Parathyroid adenoma (tissue), 2 donors: ENCODE results near the gene SSMEM1.

Experiments
- H2AFZ ChIP-seq: fragments of 300-600 bp; sonication (generic); one replicate; pipeline ENCODE4 v1.7.0; 2017; ENCODE audit warnings: antibody characterized with exemption, mild to moderate bottlenecking
- H3K27ac ChIP-seq: fragments of 300-600 bp; sonication (generic); one replicate; pipeline ENCODE4 v1.7.0; 2017
- H3K27me3 ChIP-seq: fragments of 300-600 bp; sonication (generic); one replicate; pipeline ENCODE4 v1.7.0; 2017; ENCODE audit warnings: low read length; ENCODE audit not compliant: control insufficient read depth, insufficient read depth
- H3K36me3 ChIP-seq: fragments of 300-600 bp; sonication (generic); one replicate; pipeline ENCODE4 v1.7.0; 2017; ENCODE audit warnings: low read length; ENCODE audit not compliant: control insufficient read depth, insufficient read depth
- H3K4me1 ChIP-seq: fragments of 300-600 bp; sonication (generic); one replicate; pipeline ENCODE4 v1.7.0; 2017; ENCODE audit warnings: control low read depth
- H3K4me2 ChIP-seq: fragments of 300-600 bp; sonication (generic); one replicate; pipeline ENCODE4 v1.7.0; 2017; ENCODE audit warnings: low read length
- H3K4me3 ChIP-seq: fragments of 300-600 bp; sonication (generic); one replicate; pipeline ENCODE4 v1.7.0; 2017; ENCODE audit warnings: low read depth, low read length
- H3K79me2 ChIP-seq: fragments of 300-600 bp; sonication (generic); one replicate; pipeline ENCODE4 v1.7.0; 2017; ENCODE audit warnings: control low read depth
- H3K9ac ChIP-seq: fragments of 300-600 bp; sonication (generic); one replicate; pipeline ENCODE4 v1.7.0; 2017; ENCODE audit warnings: mild to moderate bottlenecking
- H3K9me3 ChIP-seq: fragments of 300-600 bp; sonication (generic); one replicate; pipeline ENCODE4 v1.7.0; 2017; ENCODE audit warnings: low read length; ENCODE audit not compliant: control insufficient read depth
- CTCF ChIP-seq: fragments of 300-600 bp; sonication (generic); IDR thresholded peaks from one replicate; pipeline ENCODE4 v1.7.0; 2017; ENCODE audit warnings: antibody characterized with exemption, mild to moderate bottlenecking
- donor health status: primary hyperparathyroidism.

The SSMEM1 gene

DNA sequence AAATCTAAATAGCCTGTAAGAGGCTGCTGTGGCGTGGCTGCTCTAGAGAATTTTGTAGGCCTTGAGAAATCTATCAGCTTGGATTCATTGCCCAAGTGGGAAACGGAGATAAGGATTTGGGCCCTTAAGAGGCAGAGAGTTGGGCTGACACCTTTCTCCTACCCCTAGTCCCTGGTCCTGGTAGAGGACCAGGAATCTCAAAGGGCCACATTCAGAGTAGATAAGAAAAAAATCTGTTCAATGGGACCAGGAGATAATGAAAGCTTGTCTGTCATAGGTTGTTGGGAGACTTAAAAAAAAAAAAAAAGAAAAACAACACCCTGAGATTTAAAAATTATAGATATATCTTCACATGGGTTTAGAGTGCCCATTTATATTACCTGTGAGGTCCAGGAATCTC, 20.3 kb upstream of the SSMEM1 start:
- H3K4me3 ChIP-seq, result no peak overlapping the region
- H2AFZ ChIP-seq, result no peak overlapping the region
- no peak overlapping the region for H3K9ac ChIP-seq
- H3K4me1 ChIP-seq, result no peaks in the 10 kb centered on the region
- H3K9me3 ChIP-seq, result no peaks in the 10 kb centered on the region
- no peaks in the 10 kb centered on the region for H3K27me3 ChIP-seq
- H3K4me2 ChIP-seq, result no peak overlapping the region
- no peaks in the 10 kb centered on the region for H3K36me3 ChIP-seq
- H3K79me2 ChIP-seq, result peaks cover 2% of the 10 kb centered on the region
- H3K27ac ChIP-seq, result no peak overlapping the region
- no peak for TF ChIP-seq CTCF

- peaks cover 2% of the 10 kb centered on the region for H3K79me2 ChIP-seq
- no peak overlapping the region for H3K9ac ChIP-seq
- no peaks in the 10 kb centered on the region for H3K36me3 ChIP-seq
- H3K4me3 ChIP-seq, result no peak overlapping the region
- H2AFZ ChIP-seq, result no peak overlapping the region
- H3K4me1 ChIP-seq, result no peaks in the 10 kb centered on the region
- H3K27me3 ChIP-seq, result no peaks in the 10 kb centered on the region
- no peak overlapping the region for H3K27ac ChIP-seq
- no peak overlapping the region for H3K4me2 ChIP-seq
- no peak for TF ChIP-seq CTCF
- no peaks in the 10 kb centered on the region for H3K9me3 ChIP-seq
Observed at GRCh38 chr7:130189343-130189742, 18.3 kb upstream of the SSMEM1 start.

DNA sequence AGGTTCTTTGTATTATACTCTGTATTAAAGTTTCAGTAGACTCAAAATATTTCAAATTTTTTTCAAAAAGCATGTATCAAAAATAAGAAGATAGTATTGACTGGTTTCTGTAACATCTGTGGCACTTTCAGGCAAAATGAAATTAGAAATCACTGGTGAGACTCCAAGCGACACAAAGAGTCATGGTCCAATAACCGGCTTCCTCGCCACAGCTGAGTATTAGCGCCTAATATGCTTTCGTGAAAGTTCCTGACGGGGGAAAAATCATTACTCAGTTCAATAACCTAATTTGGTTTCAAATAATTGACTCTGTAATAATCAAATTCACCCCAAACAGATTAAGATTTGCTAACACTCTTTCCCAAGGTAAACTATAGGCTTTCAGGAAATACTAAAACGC, 15.9 kb upstream of the SSMEM1 start:
- no peak overlapping the region for H2AFZ ChIP-seq
- H3K9me3 ChIP-seq, result no peaks in the 10 kb centered on the region
- no peaks in the 10 kb centered on the region for H3K4me1 ChIP-seq
- no peaks in the 10 kb centered on the region for H3K27me3 ChIP-seq
- H3K36me3 ChIP-seq, result no peaks in the 10 kb centered on the region
- H3K9ac ChIP-seq, result no peak overlapping the region
- H3K79me2 ChIP-seq, result peaks cover 2% of the 10 kb centered on the region
- H3K27ac ChIP-seq, result no peak overlapping the region
- no peak overlapping the region for H3K4me2 ChIP-seq
- no peak overlapping the region for H3K4me3 ChIP-seq
- no peak for TF ChIP-seq CTCF

- H3K36me3 ChIP-seq, result no peaks in the 10 kb centered on the region
Observed at GRCh38 chr7:130195396-130195795, 12.3 kb upstream of the SSMEM1 start.

More at GRCh38 chr7:130195396-130195795, 12.3 kb upstream of the SSMEM1 start:
- no peak overlapping the region for H3K4me3 ChIP-seq
- H3K4me1 ChIP-seq, result no peaks in the 10 kb centered on the region
- no peak overlapping the region for H3K9ac ChIP-seq
- H3K27me3 ChIP-seq, result no peaks in the 10 kb centered on the region
- no peak overlapping the region for H3K4me2 ChIP-seq
- H3K9me3 ChIP-seq, result no peaks in the 10 kb centered on the region
- no peak overlapping the region for H3K27ac ChIP-seq
- no peak for TF ChIP-seq CTCF
- no peak overlapping the region for H2AFZ ChIP-seq
- H3K79me2 ChIP-seq, result no peaks in the 10 kb centered on the region
